Bladder microvascular endothelial cell (primary cell): ENCODE results near the gene SELE. TPM values are rescaled to one million over a fixed set of nuclear protein-coding genes. Genes with fewer than 3 reads are reported as not detected.

Source experiments
- total RNA-seq: library from RNA; depleted of rRNA; stranded (reverse); fragments of >200 nt; gene quantifications from 2 replicates; pipeline ENCODE4 v1.2.3, GENCODE V29; 2014

The SELE gene
- total RNA-seq = 12.0 and 57.2 TPM in 2 replicates

GRCh38 chr1:169733924-169734323 lies at the start of gene SELE:
SELE (minus strand) TSS chr1:169734079; CDS start chr1:169733612, 467 bp downstream.

GRCh38 chr1:169711469-169712308 lies 22.2 kb downstream of the SELE start, which contains the start of gene SELL:
SELL (minus strand) TSS chr1:169711620; CDS start chr1:169711498, 122 bp downstream.

Other genes starting within 250 kb of the SELE start
- 1.8 and 3.8 TPM in 2 replicates for gene SLC19A2, start 248.1 kb downstream of the SELE start, total RNA-seq
- gene F5, start 147.6 kb downstream of the SELE start, total RNA-seq = under 0.01 TPM in 1 of 2 replicates, not detected in the other
- 1.5 and 2.8 TPM in 2 replicates for gene SELP, start 104.0 kb downstream of the SELE start, total RNA-seq
- 0.31 and 0.32 TPM in 2 replicates for gene SELL, start 22.5 kb downstream of the SELE start, total RNA-seq
- gene METTL18, start 60.8 kb upstream of the SELE start, total RNA-seq = 5.0 and 5.7 TPM in 2 replicates
- gene SCYL3, start 159.8 kb upstream of the SELE start, total RNA-seq = 5.5 and 8.6 TPM in 2 replicates